ENCODE results near the gene NPTX2. TPM values are rescaled to one million over a fixed set of nuclear protein-coding genes. Genes with fewer than 3 reads are reported as not detected.
"Not testable (repeated sequence)": the region's sequence is repeated elsewhere in the genome, so short reads cannot be mapped to it uniquely, and the experiment has no call there.

Gene NPTX2
- total RNA-seq: 0.42 TPM

GRCh38 chr7:98617051-98617959, at the start of gene NPTX2:
Gene NPTX2 (plus strand): TSS chr7:98617285. CDS start chr7:98617462, 177 bp downstream.
- Histone ChIP-seq H3K4me1 (ENCODE audit: insufficient read depth, low read length) (no peaks in the 10 kb centered on the region), H3K9me3 (ENCODE audit: low read depth, low read length) (no peaks in the 10 kb centered on the region), H3K4me3 (ENCODE audit: low read length) (no peak within 1 kb of the TSS), H3K27me3 (ENCODE audit: insufficient read depth, low read length) (peaks cover 53% of the 10 kb centered on the region)

GRCh38 chr7:98567991-98568390, 49.1 kb upstream of the NPTX2 start:
- Histone ChIP-seq H3K27me3 (ENCODE audit: insufficient read depth, low read length) (no peaks in the 10 kb centered on the region), H3K4me3 (ENCODE audit: low read length) (no peak overlapping the region)

DNA sequence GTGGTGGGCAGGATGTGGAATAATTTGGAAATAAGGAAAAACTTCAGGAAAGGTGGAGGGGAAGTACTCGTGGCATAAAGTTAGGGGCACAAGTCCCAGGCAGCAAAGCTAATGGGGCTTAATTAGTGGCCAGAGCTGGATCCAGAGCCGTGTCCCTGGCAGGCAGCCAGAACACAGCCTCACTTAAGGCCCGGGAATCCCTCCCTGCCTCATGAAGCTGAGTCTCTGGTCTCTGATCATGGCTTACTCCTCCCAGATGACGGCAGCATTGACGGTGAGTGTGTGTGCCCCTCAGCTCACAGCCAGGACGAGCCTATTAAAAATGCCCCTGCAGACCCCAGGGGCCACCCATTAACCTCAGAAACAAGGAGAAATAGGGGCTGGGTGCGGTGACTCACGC, 48.2 kb upstream of the NPTX2 start:
- no peaks in the 10 kb centered on the region for H3K27me3 ChIP-seq (ENCODE audit: insufficient read depth, low read length)
- no peaks in the 10 kb centered on the region for H3K4me1 ChIP-seq (ENCODE audit: insufficient read depth, low read length)
- no peaks in the 10 kb centered on the region for H3K9me3 ChIP-seq (ENCODE audit: low read depth, low read length)
- H3K4me3 ChIP-seq (ENCODE audit: low read length): no peak overlapping the region

More at GRCh38 chr7:98567991-98568390, 49.1 kb upstream of the NPTX2 start:
- no peaks in the 10 kb centered on the region for H3K9me3 ChIP-seq (ENCODE audit: low read depth, low read length)
- no peaks in the 10 kb centered on the region for H3K4me1 ChIP-seq (ENCODE audit: insufficient read depth, low read length)

DNA sequence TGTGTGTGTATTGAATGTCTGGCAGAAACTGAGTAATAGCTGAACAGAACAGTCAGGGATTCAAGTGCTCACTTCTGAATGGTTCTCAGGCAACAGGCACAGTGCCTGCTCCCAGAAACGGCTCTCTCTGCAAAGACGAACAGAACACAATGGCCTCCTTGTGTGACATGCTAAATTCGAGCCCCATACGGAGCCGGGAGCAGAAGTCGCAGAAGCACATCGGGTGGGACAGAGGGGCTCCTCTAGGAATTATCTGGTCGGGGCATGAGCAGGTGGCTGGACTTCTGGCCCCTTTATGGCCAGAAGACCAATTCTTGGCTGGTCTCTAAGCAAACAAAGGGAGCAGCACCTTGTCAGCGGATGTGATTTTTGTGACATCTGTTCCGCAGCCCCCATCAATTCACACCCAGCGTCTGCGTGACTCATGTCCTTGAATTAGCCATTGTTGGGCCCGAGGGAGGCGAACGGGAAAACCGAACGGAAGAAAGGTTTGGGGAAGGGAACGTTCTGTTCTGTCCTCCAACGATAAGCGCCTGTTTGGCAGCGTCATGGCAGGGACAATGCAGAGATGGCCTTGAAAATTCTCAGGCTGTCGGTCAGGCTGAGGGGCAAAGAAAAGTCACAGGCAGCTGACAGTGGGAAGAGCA, 47.3 kb upstream of the NPTX2 start:
- Histone ChIP-seq H3K9me3 (ENCODE audit: low read depth, low read length) (no peaks in the 10 kb centered on the region), H3K4me1 (ENCODE audit: insufficient read depth, low read length) (no peaks in the 10 kb centered on the region), H3K27me3 (ENCODE audit: insufficient read depth, low read length) (no peaks in the 10 kb centered on the region), H3K4me3 (ENCODE audit: low read length) (no peak overlapping the region)

- peaks cover 5% of the 10 kb centered on the region for H3K9me3 ChIP-seq (ENCODE audit: low read depth, low read length)
- H3K4me1 ChIP-seq (ENCODE audit: insufficient read depth, low read length): no peaks in the 10 kb centered on the region
- no peaks in the 10 kb centered on the region for H3K27me3 ChIP-seq (ENCODE audit: insufficient read depth, low read length)
- H3K4me3 ChIP-seq (ENCODE audit: low read length): no peak overlapping the region
These were observed 46.1 kb upstream of the NPTX2 start for GRCh38 chr7:98571006-98571405.

GRCh38 chr7:98571986-98572385, 45.1 kb upstream of the NPTX2 start:
- Histone ChIP-seq H3K4me3 (ENCODE audit: low read length) (no peak overlapping the region), H3K27me3 (ENCODE audit: insufficient read depth, low read length) (no peaks in the 10 kb centered on the region), H3K4me1 (ENCODE audit: insufficient read depth, low read length) (no peaks in the 10 kb centered on the region), H3K9me3 (ENCODE audit: low read depth, low read length) (peaks cover 11% of the 10 kb centered on the region)

- H3K27me3 ChIP-seq (ENCODE audit: insufficient read depth, low read length); H3K4me3 ChIP-seq (ENCODE audit: low read length); H3K4me1 ChIP-seq (ENCODE audit: insufficient read depth, low read length): not testable (repeated sequence)
- peaks cover 11% of the 10 kb centered on the region for H3K9me3 ChIP-seq (ENCODE audit: low read depth, low read length)
These were observed 44.4 kb upstream of the NPTX2 start for GRCh38 chr7:98572716-98573115.

GRCh38 chr7:98573816-98574215, 43.3 kb upstream of the NPTX2 start:
- Histone ChIP-seq H3K4me1 (ENCODE audit: insufficient read depth, low read length) (no peaks in the 10 kb centered on the region), H3K27me3 (ENCODE audit: insufficient read depth, low read length) (no peaks in the 10 kb centered on the region), H3K9me3 (ENCODE audit: low read depth, low read length) (peaks cover 11% of the 10 kb centered on the region), H3K4me3 (ENCODE audit: low read length) (no peak overlapping the region)

DNA sequence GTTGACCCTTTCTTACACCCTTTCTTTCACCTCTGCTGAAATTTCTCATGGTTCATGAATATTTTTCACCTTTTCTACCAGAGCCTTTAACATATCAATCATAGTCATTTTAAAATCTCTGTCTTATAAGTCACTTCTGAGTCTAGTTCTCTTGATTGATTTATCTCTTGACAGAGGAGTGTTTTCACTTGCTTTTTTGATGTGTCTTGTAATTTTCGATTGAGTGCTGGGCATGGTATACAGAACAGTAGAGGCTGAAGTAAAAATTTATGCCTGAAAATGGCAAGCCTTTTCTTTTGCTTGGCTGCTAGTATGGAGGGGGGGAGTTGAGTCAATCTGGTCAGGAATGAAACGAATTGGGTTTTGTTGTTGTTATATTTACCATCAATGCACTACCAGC, 41.2 kb upstream of the NPTX2 start:
- no peaks in the 10 kb centered on the region for H3K27me3 ChIP-seq (ENCODE audit: insufficient read depth, low read length)
- H3K9me3 ChIP-seq (ENCODE audit: low read depth, low read length): peaks cover 11% of the 10 kb centered on the region
- no peak overlapping the region for H3K4me3 ChIP-seq (ENCODE audit: low read length)
- H3K4me1 ChIP-seq (ENCODE audit: insufficient read depth, low read length): no peaks in the 10 kb centered on the region

GRCh38 chr7:98584830-98585229, 32.3 kb upstream of the NPTX2 start:
- Histone ChIP-seq H3K9me3 (ENCODE audit: low read depth, low read length) (no peaks in the 10 kb centered on the region), H3K27me3 (ENCODE audit: insufficient read depth, low read length) (no peaks in the 10 kb centered on the region), H3K4me3 (ENCODE audit: low read length) (no peak overlapping the region), H3K4me1 (ENCODE audit: insufficient read depth, low read length) (no peaks in the 10 kb centered on the region)

GRCh38 chr7:98591926-98592325, 25.2 kb upstream of the NPTX2 start:
- no peaks in the 10 kb centered on the region for H3K9me3 ChIP-seq (ENCODE audit: low read depth, low read length)
- H3K27me3 ChIP-seq (ENCODE audit: insufficient read depth, low read length): no peaks in the 10 kb centered on the region
- no peaks in the 10 kb centered on the region for H3K4me1 ChIP-seq (ENCODE audit: insufficient read depth, low read length)
- H3K4me3 ChIP-seq (ENCODE audit: low read length): no peak overlapping the region

DNA sequence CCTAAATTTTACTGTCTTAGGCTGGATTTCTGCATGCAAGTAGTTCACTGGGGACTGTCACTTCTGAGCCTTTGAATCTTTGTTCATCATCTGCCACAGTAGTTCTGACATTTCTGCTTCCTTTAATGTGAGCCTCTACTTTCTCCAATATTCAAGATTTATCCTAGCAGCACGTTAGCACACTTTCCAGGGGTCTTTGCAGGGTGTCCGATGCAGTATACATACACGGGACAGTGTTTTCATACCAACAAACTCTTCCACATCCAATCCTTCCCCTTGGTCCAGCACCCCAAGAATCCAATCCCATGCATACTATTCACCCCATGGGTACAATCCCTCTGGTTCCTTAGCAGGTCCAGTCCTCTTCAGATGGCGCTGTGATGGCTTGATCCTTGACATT, 22.7 kb upstream of the NPTX2 start:
- Histone ChIP-seq H3K4me1 (ENCODE audit: insufficient read depth, low read length) (no peaks in the 10 kb centered on the region), H3K4me3 (ENCODE audit: low read length) (no peak overlapping the region), H3K27me3 (ENCODE audit: insufficient read depth, low read length) (no peaks in the 10 kb centered on the region), H3K9me3 (ENCODE audit: low read depth, low read length) (no peaks in the 10 kb centered on the region)

DNA sequence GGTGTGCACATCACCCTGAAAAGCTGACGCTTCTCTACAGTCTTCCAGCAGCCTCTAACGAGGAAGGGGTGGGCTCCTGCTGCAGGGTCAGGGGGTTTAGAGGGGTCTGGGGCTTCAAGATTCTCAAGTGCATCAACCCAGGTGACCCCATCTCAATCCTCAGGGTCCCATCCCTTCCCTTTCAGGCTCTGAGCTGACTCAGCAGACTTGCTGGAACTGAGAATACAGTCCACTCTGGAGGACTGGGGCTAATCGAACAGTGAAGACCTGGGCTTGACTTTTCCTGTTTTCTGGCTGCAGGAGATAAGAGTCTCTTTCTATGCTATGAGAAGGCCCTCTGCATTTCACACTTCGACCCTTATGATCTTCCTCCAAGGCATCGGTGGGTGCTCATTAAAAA, 22.3 kb upstream of the NPTX2 start:
- H3K4me1 ChIP-seq (ENCODE audit: insufficient read depth, low read length): no peaks in the 10 kb centered on the region
- no peaks in the 10 kb centered on the region for H3K27me3 ChIP-seq (ENCODE audit: insufficient read depth, low read length)
- no peaks in the 10 kb centered on the region for H3K9me3 ChIP-seq (ENCODE audit: low read depth, low read length)
- H3K4me3 ChIP-seq (ENCODE audit: low read length): no peak overlapping the region

- Histone ChIP-seq H3K4me1 (ENCODE audit: insufficient read depth, low read length) (no peaks in the 10 kb centered on the region), H3K4me3 (ENCODE audit: low read length) (no peak overlapping the region), H3K27me3 (ENCODE audit: insufficient read depth, low read length) (no peaks in the 10 kb centered on the region), H3K9me3 (ENCODE audit: low read depth, low read length) (no peaks in the 10 kb centered on the region)
These were observed 18.1 kb upstream of the NPTX2 start for GRCh38 chr7:98598846-98599615.

- no peaks in the 10 kb centered on the region for H3K9me3 ChIP-seq (ENCODE audit: low read depth, low read length)
- no peak overlapping the region for H3K4me3 ChIP-seq (ENCODE audit: low read length)
- no peaks in the 10 kb centered on the region for H3K27me3 ChIP-seq (ENCODE audit: insufficient read depth, low read length)
These were observed 17.2 kb upstream of the NPTX2 start for GRCh38 chr7:98599886-98600285.

More at GRCh38 chr7:98599886-98600285, 17.2 kb upstream of the NPTX2 start:
- H3K4me1 ChIP-seq (ENCODE audit: insufficient read depth, low read length): no peaks in the 10 kb centered on the region

Data from mononuclear cell (primary cell).